ENCODE data around the gene EFNB3.
A peak's percentile ranks its signal among the peaks of the same experiment; 100 is the strongest.

EFNB3 gene

DNA sequence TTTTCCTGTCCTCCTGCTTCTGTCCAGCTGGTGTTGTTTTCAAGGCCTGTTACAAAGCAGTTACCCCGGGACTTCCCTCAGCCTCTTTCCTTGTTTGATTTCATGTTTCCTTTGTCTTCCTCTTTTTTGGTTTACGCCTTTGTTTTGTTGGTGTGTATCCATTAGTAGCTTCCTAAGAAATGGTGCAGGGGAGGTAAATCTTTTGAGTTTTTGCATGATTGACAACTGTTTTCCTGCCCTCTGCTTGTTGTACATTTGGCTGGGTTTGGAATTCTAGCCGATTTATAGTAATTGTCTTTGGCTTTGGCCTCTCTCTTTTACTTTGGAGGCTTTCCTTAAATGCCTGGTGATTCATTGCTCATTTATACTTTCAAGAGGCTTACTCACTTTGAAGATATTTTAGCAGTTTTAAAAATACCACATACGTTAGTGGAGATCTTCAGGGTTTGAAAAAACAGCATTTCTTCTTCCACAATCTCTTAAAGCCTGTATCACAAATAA lies 45.4 kb downstream of the EFNB3 start:
- H3K27ac ChIP-seq, result peak overlapping the region; percentile 77
- ChIA-PET CTCF (no interaction called here), POLR2A (ENCODE audit: low non-redundant PET) (no interaction called here)
- TF ChIP-seq, protein P1, sequence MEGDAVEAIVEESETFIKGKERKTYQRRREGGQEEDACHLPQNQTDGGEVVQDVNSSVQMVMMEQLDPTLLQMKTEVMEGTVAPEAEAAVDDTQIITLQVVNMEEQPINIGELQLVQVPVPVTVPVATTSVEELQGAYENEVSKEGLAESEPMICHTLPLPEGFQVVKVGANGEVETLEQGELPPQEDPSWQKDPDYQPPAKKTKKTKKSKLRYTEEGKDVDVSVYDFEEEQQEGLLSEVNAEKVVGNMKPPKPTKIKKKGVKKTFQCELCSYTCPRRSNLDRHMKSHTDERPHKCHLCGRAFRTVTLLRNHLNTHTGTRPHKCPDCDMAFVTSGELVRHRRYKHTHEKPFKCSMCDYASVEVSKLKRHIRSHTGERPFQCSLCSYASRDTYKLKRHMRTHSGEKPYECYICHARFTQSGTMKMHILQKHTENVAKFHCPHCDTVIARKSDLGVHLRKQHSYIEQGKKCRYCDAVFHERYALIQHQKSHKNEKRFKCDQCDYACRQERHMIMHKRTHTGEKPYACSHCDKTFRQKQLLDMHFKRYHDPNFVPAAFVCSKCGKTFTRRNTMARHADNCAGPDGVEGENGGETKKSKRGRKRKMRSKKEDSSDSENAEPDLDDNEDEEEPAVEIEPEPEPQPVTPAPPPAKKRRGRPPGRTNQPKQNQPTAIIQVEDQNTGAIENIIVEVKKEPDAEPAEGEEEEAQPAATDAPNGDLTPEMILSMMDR (conservative IDR thresholded peaks at IDR 0.05; ENCODE audit: low read depth), result no peak
- peak; percentile 65 for DNase-seq (ENCODE audit: low spot score)

DNA sequence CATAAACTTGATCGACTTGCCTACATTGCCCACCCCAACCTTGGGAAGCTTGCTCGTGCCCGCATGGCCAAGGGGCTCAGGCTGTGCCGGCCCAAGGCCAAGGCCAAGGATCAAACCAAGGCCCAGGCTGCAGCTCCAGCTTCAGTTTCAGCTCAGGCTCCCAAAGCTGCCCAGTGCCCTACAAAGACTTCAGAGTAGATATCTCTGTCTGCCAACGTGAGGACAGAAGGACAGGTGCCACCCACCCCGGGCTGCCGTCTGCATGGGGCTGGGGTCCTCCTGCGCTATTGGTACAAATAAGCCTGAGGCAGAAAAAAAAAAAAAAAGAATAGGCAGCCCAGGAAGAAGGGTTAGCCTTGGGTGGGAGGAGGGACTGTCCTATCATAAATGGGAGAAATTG lies 49.7 kb downstream of the EFNB3 start:
- DNase-seq (ENCODE audit: low spot score), result no peak
- H3K27ac ChIP-seq, result peak overlapping the region; percentile 83
- ChIA-PET POLR2A (ENCODE audit: low non-redundant PET) (interaction anchor here (0.6 kb wide), 1 partner anchor 51 kb away, joined by 3 read pairs; no protein-coding TSS in a partner anchor), CTCF (no interaction called here)
- TF ChIP-seq, protein P1 (conservative IDR thresholded peaks at IDR 0.05; ENCODE audit: low read depth), result no peak

DNA sequence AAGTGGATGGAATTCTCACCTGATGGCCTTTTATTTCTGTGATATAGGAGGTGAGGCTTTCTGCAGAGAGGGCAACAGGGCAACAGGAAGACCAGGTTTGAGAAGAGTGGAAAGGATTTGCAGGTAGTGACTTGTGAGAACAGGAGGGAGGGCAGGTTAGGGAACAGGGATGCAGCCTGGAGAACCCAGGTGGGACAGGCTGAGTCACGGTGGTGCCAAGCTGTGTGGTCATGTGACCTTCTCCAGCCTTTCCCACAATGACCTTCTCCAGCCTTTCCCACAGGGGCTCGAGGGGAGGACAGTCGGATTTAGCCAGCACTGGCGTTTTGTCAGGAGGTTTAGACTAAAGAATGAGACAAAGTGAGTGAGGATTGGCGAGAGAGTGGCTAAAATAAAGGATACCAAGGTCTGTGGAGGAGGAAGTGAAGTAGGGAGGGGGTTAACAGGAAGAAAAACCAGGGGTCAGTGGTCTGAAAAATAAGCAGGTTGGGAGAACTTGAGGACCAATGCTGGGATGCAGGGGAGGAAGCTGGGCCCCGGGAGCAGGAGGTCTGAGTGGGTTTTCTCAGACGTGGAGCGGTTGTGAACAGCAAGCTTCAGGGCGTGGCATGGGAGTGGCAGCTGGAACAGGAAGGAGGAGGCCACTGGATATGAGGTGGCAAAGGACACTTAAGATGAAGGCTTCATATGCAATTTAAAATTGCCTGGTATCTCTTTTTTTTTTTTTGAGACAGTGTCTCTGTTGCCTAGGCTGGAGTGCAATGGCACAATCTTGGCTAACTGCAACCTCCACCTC lies 50.3 kb downstream of the EFNB3 start:
- peak overlapping the region; percentile 83 for H3K27ac ChIP-seq
- peak; percentile 65 for DNase-seq (ENCODE audit: low spot score)
- POLR2A ChIA-PET (ENCODE audit: low non-redundant PET), result no interaction called here
- TF ChIP-seq, protein P1 (conservative IDR thresholded peaks at IDR 0.05; ENCODE audit: low read depth), result no peak
- CTCF ChIA-PET, result interaction anchor here (1.0 to 1.4 kb wide), 2 partner anchors 12 to 242 kb away, joined by 3 to 6 read pairs; no protein-coding TSS in a partner anchor

DNA sequence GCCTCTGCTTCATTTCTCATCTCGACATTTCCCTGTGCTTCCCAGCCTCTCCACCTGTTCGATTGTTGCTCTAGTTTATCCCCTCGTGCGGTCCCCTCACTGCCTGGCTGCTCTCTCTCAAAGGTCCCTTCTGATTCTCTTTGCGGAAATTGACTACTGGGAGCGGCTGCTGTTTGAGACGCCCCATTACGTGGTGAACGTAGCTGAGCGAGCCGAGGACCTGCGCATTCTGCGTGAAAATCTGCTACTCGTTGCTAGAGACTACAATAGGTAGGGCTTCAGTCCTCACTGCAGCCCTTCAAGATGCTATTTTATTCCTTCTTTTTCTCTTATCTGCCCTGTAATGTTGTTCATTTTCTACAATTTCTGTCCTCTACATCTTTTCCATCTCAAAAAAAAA lies 52.0 kb downstream of the EFNB3 start:
- ChIA-PET CTCF (interaction anchor here (0.6 to 0.7 kb wide), 3 partner anchors 84 to 284 kb away, joined by 3 to 4 read pairs (median 4); no protein-coding TSS in a partner anchor), POLR2A (ENCODE audit: low non-redundant PET) (no interaction called here)
- 0 out of 2 replicates have a peak overlapping the region, but pooled peaks have one; percentile 19 for H3K27ac ChIP-seq
- no peak for DNase-seq (ENCODE audit: low spot score)
- TF ChIP-seq, protein P1 (conservative IDR thresholded peaks at IDR 0.05; ENCODE audit: low read depth), result no peak
